ENCODE measurements around the gene PNPLA1.

DNA sequence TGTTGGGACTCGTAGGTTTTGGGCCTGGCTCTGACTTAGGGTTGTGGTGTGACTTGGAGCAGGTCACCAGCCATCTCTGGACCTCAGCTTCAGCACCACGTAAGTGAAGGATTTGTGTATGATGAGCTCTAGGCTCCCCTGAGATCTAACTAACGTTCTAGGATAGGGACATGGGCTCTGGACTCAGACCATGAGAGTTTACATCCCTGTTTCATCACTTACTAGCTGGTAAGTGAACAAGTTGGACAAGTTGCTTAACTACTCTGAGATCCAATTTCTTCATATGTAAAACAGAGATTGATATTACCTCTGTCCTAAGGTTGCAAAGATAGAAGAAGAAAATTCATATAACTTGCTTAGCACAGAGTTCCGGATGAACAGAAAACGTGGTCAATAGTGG lies 20.3 kb upstream of the PNPLA1 start:
- TF ChIP-seq POLR2A (IDR thresholded peaks at IDR 0.05; ENCODE audit: low read depth, low read length) (no peak), POLR2AphosphoS5 (IDR thresholded peaks at IDR 0.05; ENCODE audit: low read depth, low read length) (no peak), SPI1 (IDR thresholded peaks at IDR 0.05; ENCODE audit: low read depth, low read length) (no peak), PAX5 (IDR thresholded peaks at IDR 0.05; ENCODE audit: insufficient read depth, low read length, severe bottlenecking) (no peak)

All from GM12891 (cell line).